CD4-positive, CD25-positive, alpha-beta regulatory T cell (primary cell): Measurements from ENCODE around the gene SETD4. TPM values are rescaled to one million over a fixed set of nuclear protein-coding genes. Genes with fewer than 3 reads are reported as not detected.

Experiments used
- ATAC-seq, 2 donors: fragments of 150-1000 bp; cut with Tn5 transposase; one replicate each; pipeline ENCODE4 v1.10.0; 2021; ENCODE audit warnings: low read depth in 2 of 2, moderate number of reproducible peaks in 2 of 2, moderate library complexity in 1 of 2
- DNase-seq, 3 donors: peaks; one replicate each; pipeline versions ENCODE4 v3.0.0 to v3.0.0-alpha.2; 2012 to 2022; ENCODE audit warnings: mixed read lengths in 1 of 3
- H3K27ac ChIP-seq: one replicate; pipeline ENCODE4 v1.7.0; 2013; ENCODE audit warnings: mild to moderate bottlenecking, low read length; ENCODE audit not compliant: insufficient read depth, poor library complexity, severe bottlenecking
- H3K27me3 ChIP-seq: one replicate; pipeline ENCODE4 v1.7.0; 2013; ENCODE audit warnings: low read length; ENCODE audit not compliant: control insufficient read depth, insufficient read depth
- H3K36me3 ChIP-seq: one replicate; pipeline ENCODE4 v1.7.0; 2013; ENCODE audit warnings: mild to moderate bottlenecking, low read length, moderate library complexity; ENCODE audit not compliant: control insufficient read depth, insufficient read depth
- H3K4me1 ChIP-seq: 2 replicates; pipeline ENCODE4 v1.7.0; 2013; ENCODE audit warnings: mild to moderate bottlenecking, low read length; ENCODE audit not compliant: insufficient read depth, control insufficient read depth, poor library complexity, severe bottlenecking
- H3K4me3 ChIP-seq: one replicate; pipeline ENCODE4 v1.7.0; 2013; ENCODE audit warnings: low read depth, mild to moderate bottlenecking, low read length, moderate library complexity
- H3K9me3 ChIP-seq, 2 experiments: 1 replicate in 1 of 2; 2 replicates in 1 of 2; pipeline ENCODE4 v1.7.0; 2013; ENCODE audit warnings: low read length in 2 of 2, mild to moderate bottlenecking in 1 of 2, moderate library complexity in 1 of 2; ENCODE audit not compliant: control insufficient read depth in 2 of 2
- H3K27ac Mint-ChIP-seq, 3 donors: one replicate each; pipeline ENCODE4 v1.8.0; 2020 to 2022; ENCODE audit warnings: mild to moderate bottlenecking in 3 of 3, mixed read lengths in 3 of 3, moderate library complexity in 2 of 3
- H3K27me3 Mint-ChIP-seq: one replicate; pipeline ENCODE4 v1.8.0; 2022; ENCODE audit warnings: mild to moderate bottlenecking, mixed read lengths
- H3K36me3 Mint-ChIP-seq: one replicate; pipeline ENCODE4 v1.8.0; 2020; ENCODE audit warnings: mixed read lengths
- H3K4me1 Mint-ChIP-seq, 4 donors: one replicate each; pipeline ENCODE4 v1.8.0; 2020 to 2022; ENCODE audit warnings: mixed read lengths in 4 of 4, mild to moderate bottlenecking in 1 of 4
- H3K4me3 Mint-ChIP-seq, 4 donors: one replicate each; pipeline ENCODE4 v1.8.0; 2020 to 2022; ENCODE audit warnings: mild to moderate bottlenecking in 4 of 4, mixed read lengths in 4 of 4, moderate library complexity in 3 of 4
- H3K9me3 Mint-ChIP-seq, 7 donors: one replicate each; pipeline ENCODE4 v1.8.0; 2020 to 2022; ENCODE audit warnings: mixed read lengths in 7 of 7, mild to moderate bottlenecking in 3 of 7, moderate library complexity in 2 of 7
- polyA plus RNA-seq, 4 donors: library from polyadenylated mRNA; unstranded; fragments of 300-500 nt; fragmentation: Illumina TruSeq; gene quantifications; one replicate each; pipeline ENCODE4 v1.2.3, GENCODE V29; 2021
- total RNA-seq: library from RNA; stranded (reverse); gene quantifications from one replicate; pipeline ENCODE4 v1.2.3, GENCODE V29; 2022

The SETD4 gene
- total and polyA plus RNA-seq, 5 donors from 2014 or later: 9.2 to 15.0 (median 10.6) TPM

DNA sequence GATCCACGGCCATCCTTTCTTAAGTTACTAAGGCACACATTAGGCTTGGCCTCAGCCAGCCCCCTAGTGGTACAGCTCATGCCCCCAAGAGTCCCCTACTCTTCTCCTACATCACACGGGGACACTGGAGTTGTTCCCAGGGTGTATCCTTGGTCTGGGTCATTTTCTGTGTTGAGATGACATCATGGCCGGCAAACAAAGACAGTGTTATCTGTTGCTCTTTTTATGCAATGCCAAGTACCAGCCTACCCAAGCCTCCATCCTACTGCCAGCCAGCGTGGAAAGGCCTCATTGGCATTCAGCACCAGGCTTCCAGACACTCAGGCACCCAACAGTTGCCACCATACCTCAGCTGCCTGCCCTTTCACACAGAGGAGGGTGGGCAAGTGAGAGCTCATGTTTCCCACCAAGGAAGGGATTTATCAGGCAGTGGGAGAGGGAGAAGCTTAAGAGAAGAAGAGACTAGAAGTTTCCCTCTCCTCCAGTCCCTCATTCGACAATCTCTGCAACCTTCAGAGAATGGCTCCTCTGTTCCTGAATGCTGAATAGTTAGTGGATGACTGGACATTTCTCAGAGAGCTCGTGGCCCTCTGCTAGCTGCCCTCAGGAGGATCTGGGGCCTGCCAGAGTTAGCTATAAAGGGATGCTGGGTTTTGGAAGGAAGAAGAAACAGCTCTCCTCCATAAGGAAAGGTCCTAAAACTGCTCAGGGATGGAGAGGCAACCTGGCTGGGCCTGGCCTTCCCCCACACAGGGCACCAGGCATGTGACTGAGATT, 27.2 kb upstream of the SETD4 start:
- Histone ChIP-seq H3K9me3 (peaks cover under 1 to 1% of the 10 kb centered on the region in 2 experiments), H3K4me1 (no peaks in the 10 kb centered on the region), H3K27ac (no peak overlapping the region), H3K27me3 (no peaks in the 10 kb centered on the region), H3K36me3 (no peaks in the 10 kb centered on the region), H3K4me3 (no peak overlapping the region)
- DNase-seq: no peak
- peaks cover 0 to 10% (median 8%) of the 10 kb centered on the region in 4 donors for H3K4me1 Mint-ChIP-seq
- no peak overlapping the region for H3K27ac Mint-ChIP-seq
- H3K36me3 Mint-ChIP-seq: no peaks in the 10 kb centered on the region
- ATAC-seq: no peak
- H3K9me3 Mint-ChIP-seq: peaks cover 0 to 2% (median 0%) of the 10 kb centered on the region in 7 donors
- peak overlapping the region in 1 of 4 donors; percentile 43 for H3K4me3 Mint-ChIP-seq
- peaks cover 23% of the 10 kb centered on the region for H3K27me3 Mint-ChIP-seq

DNA sequence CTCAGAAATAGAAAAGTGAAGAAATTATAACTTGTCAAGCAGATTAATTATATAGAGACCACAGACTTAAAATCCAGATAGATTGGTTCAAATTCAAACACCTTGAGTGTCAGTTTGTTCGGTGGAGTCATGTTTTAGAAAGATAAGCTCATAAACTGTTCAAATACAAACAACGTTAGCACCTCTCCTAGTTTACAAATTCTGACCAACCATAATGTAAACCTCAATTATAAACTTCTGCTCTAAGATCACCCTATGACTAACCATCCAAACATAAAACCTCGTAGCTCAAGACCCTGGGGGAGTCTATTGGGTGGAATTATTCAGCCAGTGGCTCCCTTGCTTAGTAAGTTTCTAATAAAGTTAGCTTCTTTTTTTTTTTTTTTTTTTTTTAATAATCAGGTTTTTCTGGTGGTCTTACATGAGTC, 21.9 kb upstream of the SETD4 start:
- Histone ChIP-seq H3K27me3 (no peaks in the 10 kb centered on the region), H3K36me3 (no peaks in the 10 kb centered on the region), H3K9me3 (no peaks in the 10 kb centered on the region), H3K4me3 (no peak overlapping the region), H3K4me1 (no peaks in the 10 kb centered on the region), H3K27ac (no peak overlapping the region)
- H3K9me3 Mint-ChIP-seq: peaks cover 0 to 2% (median 0%) of the 10 kb centered on the region in 7 donors
- DNase-seq: no peak
- no peaks in the 10 kb centered on the region for H3K36me3 Mint-ChIP-seq
- peaks cover 0 to 30% (median 21%) of the 10 kb centered on the region in 4 donors for H3K4me1 Mint-ChIP-seq
- no peak overlapping the region for H3K27ac Mint-ChIP-seq
- H3K4me3 Mint-ChIP-seq: no peak overlapping the region
- no peak for ATAC-seq
- H3K27me3 Mint-ChIP-seq: peaks cover 17% of the 10 kb centered on the region

DNA sequence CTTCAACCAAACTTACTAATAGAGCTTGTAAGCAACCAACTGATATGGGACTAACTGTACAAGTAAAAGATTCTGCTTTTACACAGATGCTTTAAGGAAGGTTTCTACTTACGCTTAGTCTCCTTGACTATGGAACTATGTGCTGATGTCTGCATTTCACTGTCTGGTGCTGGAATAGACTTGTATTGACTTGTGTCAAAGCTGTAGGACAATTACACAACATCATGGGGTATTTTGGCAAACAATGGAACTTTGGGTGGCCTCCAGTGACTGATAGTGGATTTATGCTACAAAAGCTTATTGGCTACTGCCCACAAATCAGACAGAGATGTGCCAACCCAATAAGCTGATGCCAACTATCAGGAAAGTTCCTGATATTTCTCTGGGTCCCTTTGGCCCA, 20.1 kb upstream of the SETD4 start:
- Mint-ChIP-seq H3K27me3 (peaks cover 10% of the 10 kb centered on the region), H3K27ac (peak overlapping the region in 1 of 3 donors; percentile 10), H3K4me3 (no peak overlapping the region), H3K36me3 (peaks cover 4% of the 10 kb centered on the region), H3K4me1 (peaks cover 13 to 37% (median 21%) of the 10 kb centered on the region in 4 donors), H3K9me3 (no peaks in the 10 kb centered on the region)
- Histone ChIP-seq H3K27ac (no peak overlapping the region), H3K4me1 (no peaks in the 10 kb centered on the region), H3K27me3 (no peaks in the 10 kb centered on the region), H3K4me3 (no peak overlapping the region), H3K36me3 (no peaks in the 10 kb centered on the region), H3K9me3 (no peaks in the 10 kb centered on the region)
- DNase-seq: no peak
- ATAC-seq: no peak

DNA sequence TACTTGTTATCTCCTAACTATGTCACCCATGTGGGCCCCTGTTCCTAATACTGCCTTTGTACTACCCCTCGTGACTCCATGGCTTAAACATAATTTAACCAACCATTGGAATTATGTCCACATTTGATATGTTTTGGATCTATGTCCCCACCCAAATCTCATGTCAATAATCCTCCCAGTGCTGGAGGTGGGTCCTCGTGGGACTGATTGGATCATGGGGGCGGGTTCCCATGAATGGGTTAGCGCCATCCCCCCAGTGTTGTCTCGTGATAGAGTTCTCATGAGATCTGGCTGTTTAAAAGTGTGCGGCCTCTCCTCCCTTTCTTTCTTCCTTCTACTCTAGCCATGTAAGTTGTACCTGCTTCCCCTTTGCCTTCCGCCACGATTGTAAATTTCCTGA, 19.3 kb upstream of the SETD4 start:
- Histone ChIP-seq H3K4me1 (no peaks in the 10 kb centered on the region), H3K27me3 (no peaks in the 10 kb centered on the region), H3K9me3 (no peaks in the 10 kb centered on the region), H3K27ac (peak overlapping the region; percentile 69), H3K36me3 (no peaks in the 10 kb centered on the region), H3K4me3 (peak overlapping the region; percentile 78)
- Mint-ChIP-seq H3K27me3 (peaks cover 6% of the 10 kb centered on the region), H3K4me3 (peak overlapping the region in 2 of 4 donors; percentile 4 to 83), H3K9me3 (no peaks in the 10 kb centered on the region), H3K36me3 (peaks cover 5% of the 10 kb centered on the region), H3K27ac (peak overlapping the region in 1 of 3 donors; percentile 98), H3K4me1 (peaks cover 13 to 39% (median 21%) of the 10 kb centered on the region in 4 donors)
- DNase-seq: no peak
- ATAC-seq: no peak

DNA sequence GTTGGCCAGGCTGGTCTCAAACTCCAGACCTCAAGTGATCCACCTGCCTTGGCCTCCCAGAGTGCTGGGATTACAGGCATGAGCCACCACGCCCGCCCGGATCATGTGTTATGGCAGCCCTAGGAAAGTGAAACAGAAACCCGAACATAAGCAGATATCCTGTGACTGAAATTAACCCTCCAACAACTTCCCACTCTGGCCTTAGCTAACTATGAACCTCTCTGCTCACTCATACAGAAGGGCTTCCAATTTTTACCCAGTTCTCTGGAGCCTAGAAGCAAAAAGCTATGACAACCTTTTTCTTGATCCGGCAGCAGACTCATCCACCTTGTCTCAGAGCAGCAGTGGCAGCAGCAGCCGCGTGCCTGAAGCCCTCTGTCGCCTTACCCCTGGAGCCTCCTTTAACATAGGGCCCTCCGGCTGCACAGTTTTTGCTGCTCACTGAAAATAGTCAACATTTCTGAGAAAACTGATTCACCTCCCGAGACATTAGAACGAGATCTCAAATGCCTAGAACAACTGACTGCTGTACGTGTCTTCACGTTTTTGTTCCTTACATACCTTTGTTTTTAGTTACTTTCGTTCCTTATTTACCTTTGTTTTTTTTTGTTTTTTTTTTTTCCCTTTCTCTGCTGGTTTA, 18.8 kb upstream of the SETD4 start:
- Mint-ChIP-seq H3K4me3 (peak overlapping the region; percentile 17 to 83 (median 74)), H3K9me3 (no peaks in the 10 kb centered on the region), H3K4me1 (peaks cover 13 to 39% (median 21%) of the 10 kb centered on the region in 4 donors), H3K36me3 (peaks cover 5% of the 10 kb centered on the region), H3K27ac (peak overlapping the region; percentile 54 to 98 (median 95)), H3K27me3 (peaks cover 6% of the 10 kb centered on the region)
- no peaks in the 10 kb centered on the region for H3K36me3 ChIP-seq
- H3K9me3 ChIP-seq: no peaks in the 10 kb centered on the region
- ATAC-seq (peak; percentile 79 to 87), DNase-seq (peak in 2 of 3 donors; percentile 30 to 87)
- peak overlapping the region; percentile 69 for H3K27ac ChIP-seq
- no peaks in the 10 kb centered on the region for H3K27me3 ChIP-seq
- H3K4me1 ChIP-seq: no peaks in the 10 kb centered on the region
- H3K4me3 ChIP-seq: peak overlapping the region; percentile 78

DNA sequence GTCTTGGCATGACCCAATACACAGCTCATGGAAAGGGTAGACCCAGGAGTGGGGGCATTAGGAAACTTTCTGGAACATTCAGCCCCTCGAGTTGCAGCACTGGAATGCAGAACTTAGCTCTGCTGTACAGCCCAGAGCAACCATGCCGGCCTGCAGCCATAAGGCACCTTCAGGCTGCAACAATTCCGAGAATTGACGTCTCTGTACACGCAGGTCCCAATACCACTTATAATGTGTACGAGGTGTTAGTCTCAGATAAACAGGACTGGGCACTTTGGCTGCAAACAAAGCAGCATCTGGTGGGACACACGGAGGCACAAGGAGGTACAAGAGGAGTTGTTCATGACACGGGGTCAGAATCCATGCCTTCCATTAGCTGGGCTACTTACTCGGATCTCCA, 17.4 kb upstream of the SETD4 start:
- H3K9me3 ChIP-seq: no peaks in the 10 kb centered on the region
- H3K36me3 Mint-ChIP-seq: peaks cover 5% of the 10 kb centered on the region
- H3K36me3 ChIP-seq: peaks cover 9% of the 10 kb centered on the region
- no peak overlapping the region for H3K27ac ChIP-seq
- no peak for DNase-seq
- peak overlapping the region in 1 of 3 donors; percentile 45 for H3K27ac Mint-ChIP-seq
- H3K27me3 Mint-ChIP-seq: peaks cover 6% of the 10 kb centered on the region
- no peaks in the 10 kb centered on the region for H3K4me1 ChIP-seq
- H3K4me3 Mint-ChIP-seq: peak overlapping the region in 2 of 4 donors; percentile 38 to 47
- H3K4me3 ChIP-seq: no peak overlapping the region
- no peaks in the 10 kb centered on the region for H3K27me3 ChIP-seq
- H3K9me3 Mint-ChIP-seq: no peaks in the 10 kb centered on the region
- no peak for ATAC-seq
- H3K4me1 Mint-ChIP-seq: peaks cover 13 to 45% (median 26%) of the 10 kb centered on the region in 4 donors

DNA sequence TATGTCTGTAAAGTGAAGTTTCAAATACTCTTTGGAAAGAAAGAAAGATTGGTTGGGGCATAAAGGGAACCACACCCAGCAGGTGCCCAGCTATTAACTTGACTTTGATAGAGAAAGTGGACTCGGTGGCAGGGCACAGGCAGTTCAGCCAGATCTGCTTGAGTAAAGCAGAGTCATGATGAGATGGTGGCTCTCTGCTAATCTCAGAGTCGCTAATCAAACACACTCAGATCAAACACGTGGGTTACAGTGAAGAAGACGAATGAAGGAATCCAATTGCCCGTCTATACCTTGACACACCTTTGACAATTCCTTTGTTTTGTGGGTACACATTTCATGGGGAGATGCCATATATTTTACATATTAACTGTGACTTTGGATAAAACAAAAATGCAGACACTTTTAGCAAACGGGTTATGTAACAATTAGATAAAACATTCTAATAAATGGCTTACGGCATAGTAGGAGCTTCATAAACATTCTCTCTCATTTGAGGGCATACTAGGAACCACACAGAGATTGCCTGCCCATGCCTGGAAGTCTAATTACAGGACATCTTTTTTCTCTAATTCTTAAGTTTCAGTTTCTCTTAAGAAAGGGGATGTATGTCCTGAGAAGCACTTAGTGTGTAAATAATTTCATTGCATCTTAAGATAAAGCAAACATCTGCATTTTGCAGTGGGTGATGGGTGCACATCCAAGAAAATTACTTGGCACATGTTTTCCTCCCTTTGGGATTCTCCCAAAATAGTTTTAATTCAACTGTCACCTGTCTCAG, 16.7 kb upstream of the SETD4 start:
- peaks cover 3% of the 10 kb centered on the region for H3K27me3 Mint-ChIP-seq
- DNase-seq: peak in 1 of 3 donors; percentile 34
- H3K27ac ChIP-seq: no peak overlapping the region
- peak overlapping the region in 2 of 3 donors; percentile 16 to 45 for H3K27ac Mint-ChIP-seq
- H3K36me3 Mint-ChIP-seq: peaks cover 9% of the 10 kb centered on the region
- peak overlapping the region in 1 of 4 donors; percentile 38 for H3K4me3 Mint-ChIP-seq
- ATAC-seq: no peak
- H3K36me3 ChIP-seq: peaks cover 14% of the 10 kb centered on the region
- peaks cover 3% of the 10 kb centered on the region for H3K4me1 ChIP-seq
- no peaks in the 10 kb centered on the region for H3K9me3 ChIP-seq
- H3K4me3 ChIP-seq: no peak overlapping the region
- H3K9me3 Mint-ChIP-seq: no peaks in the 10 kb centered on the region
- H3K4me1 Mint-ChIP-seq: peaks cover 13 to 49% (median 32%) of the 10 kb centered on the region in 4 donors
- H3K27me3 ChIP-seq: no peaks in the 10 kb centered on the region
